ENCODE measurements around the gene CBFA2T3.
A peak's percentile ranks its signal among the peaks of the same experiment; 100 is the strongest.

The CBFA2T3 gene

DNA sequence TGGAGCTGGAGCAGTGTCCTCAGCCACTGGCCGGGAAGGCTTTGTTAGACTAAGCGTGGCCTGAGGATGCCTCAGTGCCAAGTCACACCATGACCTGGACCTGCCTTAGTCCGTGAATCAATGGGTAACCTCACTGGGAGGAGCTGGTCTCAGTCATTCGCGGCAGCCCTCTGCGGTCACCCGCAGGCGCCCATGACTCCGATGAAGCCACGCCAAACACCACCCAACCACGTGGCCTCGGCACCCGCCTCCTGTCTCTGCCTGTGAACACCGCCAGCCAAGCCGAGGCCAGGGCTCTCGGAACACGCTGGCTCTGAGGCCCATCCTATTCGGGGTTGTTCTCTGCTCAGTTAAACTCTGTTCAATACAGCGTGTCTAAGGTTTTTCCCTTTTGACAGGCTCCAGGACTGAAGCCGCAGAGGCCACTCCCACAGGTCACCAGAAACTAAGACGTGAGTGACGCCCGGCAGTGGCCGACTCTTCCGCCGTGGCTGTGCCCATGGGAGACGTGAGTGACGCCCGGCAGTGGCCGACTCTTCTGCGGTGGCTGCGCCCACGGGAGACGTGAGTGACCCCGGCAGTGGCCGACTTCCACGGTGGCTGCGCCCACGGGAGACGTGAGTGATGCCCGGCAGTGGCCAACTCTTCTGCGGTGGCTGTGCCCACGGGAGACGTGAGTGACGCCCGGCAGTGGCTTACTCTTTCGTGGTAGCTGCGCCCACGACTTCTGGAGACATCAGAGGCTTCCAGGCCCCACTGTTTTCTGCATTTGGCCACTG lies 93.7 kb downstream of the CBFA2T3 start (continued):
- TF ChIP-seq, protein P1, sequence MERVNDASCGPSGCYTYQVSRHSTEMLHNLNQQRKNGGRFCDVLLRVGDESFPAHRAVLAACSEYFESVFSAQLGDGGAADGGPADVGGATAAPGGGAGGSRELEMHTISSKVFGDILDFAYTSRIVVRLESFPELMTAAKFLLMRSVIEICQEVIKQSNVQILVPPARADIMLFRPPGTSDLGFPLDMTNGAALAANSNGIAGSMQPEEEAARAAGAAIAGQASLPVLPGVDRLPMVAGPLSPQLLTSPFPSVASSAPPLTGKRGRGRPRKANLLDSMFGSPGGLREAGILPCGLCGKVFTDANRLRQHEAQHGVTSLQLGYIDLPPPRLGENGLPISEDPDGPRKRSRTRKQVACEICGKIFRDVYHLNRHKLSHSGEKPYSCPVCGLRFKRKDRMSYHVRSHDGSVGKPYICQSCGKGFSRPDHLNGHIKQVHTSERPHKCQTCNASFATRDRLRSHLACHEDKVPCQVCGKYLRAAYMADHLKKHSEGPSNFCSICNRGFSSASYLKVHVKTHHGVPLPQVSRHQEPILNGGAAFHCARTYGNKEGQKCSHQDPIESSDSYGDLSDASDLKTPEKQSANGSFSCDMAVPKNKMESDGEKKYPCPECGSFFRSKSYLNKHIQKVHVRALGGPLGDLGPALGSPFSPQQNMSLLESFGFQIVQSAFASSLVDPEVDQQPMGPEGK (tag by site-specific recombination; IDR thresholded peaks at IDR 0.05) = no peak
- no peak for TF ChIP-seq ZNF768 (tag by site-specific recombination; IDR thresholded peaks at IDR 0.05)

GRCh38 chr16:88882358-88883030 lies 94.5 kb downstream of the CBFA2T3 start:
- no peak overlapping the region for H3K27ac ChIP-seq (ENCODE audit: extremely low read depth, low read depth, low read length)
- no peaks in the 10 kb centered on the region for H3K4me1 ChIP-seq (ENCODE audit: control insufficient read depth, insufficient read depth, low read length)
- H3K4me3 ChIP-seq (ENCODE audit: low read depth, low read length) = no peak overlapping the region
- CTCF ChIA-PET = no interaction called here
- POLR2A ChIA-PET = no interaction called here
- H3K36me3 ChIP-seq (ENCODE audit: control insufficient read depth in 2 of 2, insufficient read depth in 1 of 2, low read length in 2 of 2) = no peaks in the 10 kb centered on the region
- H3K9me3 ChIP-seq (ENCODE audit: control insufficient read depth, insufficient read depth, low read depth, low read length) = no peaks in the 10 kb centered on the region
- TF ChIP-seq ZNF221 (tag by site-specific recombination; IDR thresholded peaks at IDR 0.05; ENCODE audit: borderline replicate concordance) = no peak
- TF ChIP-seq ZNF138 (tag by site-specific recombination; IDR thresholded peaks at IDR 0.05; ENCODE audit: borderline replicate concordance) = no peak
- TF ChIP-seq, protein P2, sequence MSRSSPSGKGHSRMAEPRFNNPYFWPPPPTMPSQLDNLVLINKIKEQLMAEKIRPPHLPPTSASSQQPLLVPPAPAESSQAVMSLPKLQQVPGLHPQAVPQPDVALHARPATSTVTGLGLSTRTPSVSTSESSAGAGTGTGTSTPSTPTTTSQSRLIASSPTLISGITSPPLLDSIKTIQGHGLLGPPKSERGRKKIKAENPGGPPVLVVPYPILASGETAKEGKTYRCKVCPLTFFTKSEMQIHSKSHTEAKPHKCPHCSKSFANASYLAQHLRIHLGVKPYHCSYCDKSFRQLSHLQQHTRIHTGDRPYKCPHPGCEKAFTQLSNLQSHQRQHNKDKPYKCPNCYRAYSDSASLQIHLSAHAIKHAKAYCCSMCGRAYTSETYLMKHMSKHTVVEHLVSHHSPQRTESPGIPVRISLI (tag by site-specific recombination; IDR thresholded peaks at IDR 0.05) = no peak
- TF ChIP-seq KLF1 (tag by site-specific recombination; IDR thresholded peaks at IDR 0.05) = peak; percentile 100
- TF ChIP-seq, protein P3, sequence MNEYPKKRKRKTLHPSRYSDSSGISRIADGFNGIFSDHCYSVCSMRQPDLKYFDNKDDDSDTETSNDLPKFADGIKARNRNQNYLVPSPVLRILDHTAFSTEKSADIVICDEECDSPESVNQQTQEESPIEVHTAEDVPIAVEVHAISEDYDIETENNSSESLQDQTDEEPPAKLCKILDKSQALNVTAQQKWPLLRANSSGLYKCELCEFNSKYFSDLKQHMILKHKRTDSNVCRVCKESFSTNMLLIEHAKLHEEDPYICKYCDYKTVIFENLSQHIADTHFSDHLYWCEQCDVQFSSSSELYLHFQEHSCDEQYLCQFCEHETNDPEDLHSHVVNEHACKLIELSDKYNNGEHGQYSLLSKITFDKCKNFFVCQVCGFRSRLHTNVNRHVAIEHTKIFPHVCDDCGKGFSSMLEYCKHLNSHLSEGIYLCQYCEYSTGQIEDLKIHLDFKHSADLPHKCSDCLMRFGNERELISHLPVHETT (tag by site-specific recombination; IDR thresholded peaks at IDR 0.05) = no peak
- TF ChIP-seq GLIS1 (tag by site-specific recombination; IDR thresholded peaks at IDR 0.05) = no peak
- TF ChIP-seq ZNF175 (tag by site-specific recombination; IDR thresholded peaks at IDR 0.05) = no peak
- 0 out of 2 replicates have a peak, but pooled peaks have one; percentile 18 for TF ChIP-seq ZNF148 (tag by site-specific recombination; IDR thresholded peaks at IDR 0.05; ENCODE audit: borderline replicate concordance)
- no peak for TF ChIP-seq ZNF10 (tag by site-specific recombination; IDR thresholded peaks at IDR 0.05)
- no peak for TF ChIP-seq ZNF157 (tag by site-specific recombination; IDR thresholded peaks at IDR 0.05)
- TF ChIP-seq ZNF18 (tag by site-specific recombination; IDR thresholded peaks at IDR 0.05) = no peak
- peak; percentile 48; the same call in 1 of the 2 replicates for TF ChIP-seq ZNF449 (tag by site-specific recombination; IDR thresholded peaks at IDR 0.05)
- TF ChIP-seq, protein P4, sequence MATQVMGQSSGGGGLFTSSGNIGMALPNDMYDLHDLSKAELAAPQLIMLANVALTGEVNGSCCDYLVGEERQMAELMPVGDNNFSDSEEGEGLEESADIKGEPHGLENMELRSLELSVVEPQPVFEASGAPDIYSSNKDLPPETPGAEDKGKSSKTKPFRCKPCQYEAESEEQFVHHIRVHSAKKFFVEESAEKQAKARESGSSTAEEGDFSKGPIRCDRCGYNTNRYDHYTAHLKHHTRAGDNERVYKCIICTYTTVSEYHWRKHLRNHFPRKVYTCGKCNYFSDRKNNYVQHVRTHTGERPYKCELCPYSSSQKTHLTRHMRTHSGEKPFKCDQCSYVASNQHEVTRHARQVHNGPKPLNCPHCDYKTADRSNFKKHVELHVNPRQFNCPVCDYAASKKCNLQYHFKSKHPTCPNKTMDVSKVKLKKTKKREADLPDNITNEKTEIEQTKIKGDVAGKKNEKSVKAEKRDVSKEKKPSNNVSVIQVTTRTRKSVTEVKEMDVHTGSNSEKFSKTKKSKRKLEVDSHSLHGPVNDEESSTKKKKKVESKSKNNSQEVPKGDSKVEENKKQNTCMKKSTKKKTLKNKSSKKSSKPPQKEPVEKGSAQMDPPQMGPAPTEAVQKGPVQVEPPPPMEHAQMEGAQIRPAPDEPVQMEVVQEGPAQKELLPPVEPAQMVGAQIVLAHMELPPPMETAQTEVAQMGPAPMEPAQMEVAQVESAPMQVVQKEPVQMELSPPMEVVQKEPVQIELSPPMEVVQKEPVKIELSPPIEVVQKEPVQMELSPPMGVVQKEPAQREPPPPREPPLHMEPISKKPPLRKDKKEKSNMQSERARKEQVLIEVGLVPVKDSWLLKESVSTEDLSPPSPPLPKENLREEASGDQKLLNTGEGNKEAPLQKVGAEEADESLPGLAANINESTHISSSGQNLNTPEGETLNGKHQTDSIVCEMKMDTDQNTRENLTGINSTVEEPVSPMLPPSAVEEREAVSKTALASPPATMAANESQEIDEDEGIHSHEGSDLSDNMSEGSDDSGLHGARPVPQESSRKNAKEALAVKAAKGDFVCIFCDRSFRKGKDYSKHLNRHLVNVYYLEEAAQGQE (tag by site-specific recombination; IDR thresholded peaks at IDR 0.05) = no peak
- no peak for TF ChIP-seq ZNF155 (tag by site-specific recombination; IDR thresholded peaks at IDR 0.05)
- no peak for TF ChIP-seq PRDM1 (tag by site-specific recombination; IDR thresholded peaks at IDR 0.05)
- no peak for TF ChIP-seq ZNF596 (tag by site-specific recombination; IDR thresholded peaks at IDR 0.05)
- TF ChIP-seq HOXC10 (CRISPR knock-in tag; IDR thresholded peaks at IDR 0.05) = no peak

All from HEK293 (cell line).